C4-2B (cell line): ENCODE results near the gene MEIOB.

Experiments used
- CTCF ChIP-seq: fragments of 450-650 bp; conservative IDR thresholded peaks from 2 replicates; pipeline ENCODE4 v1.5.1; 2017; ENCODE audit warnings: mild to moderate bottlenecking
- ZFX ChIP-seq: fragments of 450-650 bp; IDR thresholded peaks from 2 replicates; pipeline ENCODE4 v1.6.1; 2017

GRCh38 chr16:1895949-1896675 is 24.1 kb upstream of the MEIOB start:
- TF ChIP-seq CTCF: no peak
- no peak for TF ChIP-seq ZFX
